ENCODE results near the gene NKD1.

The NKD1 gene

GRCh38 chr16:50574745-50575136, 26.5 kb downstream of the NKD1 start:
- TF ChIP-seq REST (IDR thresholded peaks at IDR 0.05; ENCODE audit: insufficient read depth in 1 of 2, low read depth in 2 of 2, low read length in 2 of 2) (no peak), POLR2AphosphoS5 (IDR thresholded peaks at IDR 0.05; ENCODE audit: low read depth, low read length) (no peak), FOXP2 (optimal IDR thresholded peaks at IDR 0.05; ENCODE audit: borderline replicate concordance, extremely low read depth, extremely low read length, insufficient read depth) (no peak), SIN3A (IDR thresholded peaks at IDR 0.05; ENCODE audit: borderline replicate concordance, insufficient read depth, low read length) (no peak), TAF1 (IDR thresholded peaks at IDR 0.05; ENCODE audit: borderline replicate concordance, insufficient read depth, low read length) (no peak)

DNA sequence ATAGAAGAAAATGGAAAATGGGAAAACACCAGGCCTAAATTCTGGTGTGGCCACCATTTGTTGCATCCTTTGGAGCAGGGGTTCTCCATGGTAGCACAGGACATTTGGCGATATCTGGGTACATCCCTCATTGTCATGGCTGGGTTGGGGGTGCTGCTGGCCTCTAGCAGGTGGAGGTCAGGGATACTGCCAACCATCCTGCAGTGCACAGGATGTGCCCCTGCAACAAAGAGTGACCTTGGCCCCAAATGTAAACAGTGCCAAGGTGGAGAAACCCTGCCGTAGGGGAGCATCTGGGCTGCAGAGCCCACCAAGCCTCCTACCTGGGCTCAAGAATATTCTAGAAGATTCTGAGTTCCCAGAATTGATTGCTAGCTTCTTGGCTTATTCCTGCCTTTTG, 27.5 kb downstream of the NKD1 start:
- TF ChIP-seq REST (IDR thresholded peaks at IDR 0.05; ENCODE audit: insufficient read depth in 1 of 2, low read depth in 2 of 2, low read length in 2 of 2) (no peak), POLR2AphosphoS5 (IDR thresholded peaks at IDR 0.05; ENCODE audit: low read depth, low read length) (no peak), FOXP2 (optimal IDR thresholded peaks at IDR 0.05; ENCODE audit: borderline replicate concordance, extremely low read depth, extremely low read length, insufficient read depth) (no peak)

- TF ChIP-seq POLR2AphosphoS5 (IDR thresholded peaks at IDR 0.05; ENCODE audit: low read depth, low read length) (no peak), REST (IDR thresholded peaks at IDR 0.05; ENCODE audit: insufficient read depth in 1 of 2, low read depth in 2 of 2, low read length in 2 of 2) (no peak), SIN3A (IDR thresholded peaks at IDR 0.05; ENCODE audit: borderline replicate concordance, insufficient read depth, low read length) (no peak), FOXP2 (optimal IDR thresholded peaks at IDR 0.05; ENCODE audit: borderline replicate concordance, extremely low read depth, extremely low read length, insufficient read depth) (no peak), TAF1 (IDR thresholded peaks at IDR 0.05; ENCODE audit: borderline replicate concordance, insufficient read depth, low read length) (no peak)
These were observed 28.4 kb downstream of the NKD1 start for GRCh38 chr16:50576403-50577113.

- TF ChIP-seq TAF1 (IDR thresholded peaks at IDR 0.05; ENCODE audit: borderline replicate concordance, insufficient read depth, low read length) = no peak
- no peak for TF ChIP-seq POLR2AphosphoS5 (IDR thresholded peaks at IDR 0.05; ENCODE audit: low read depth, low read length)
- no peak for TF ChIP-seq REST (IDR thresholded peaks at IDR 0.05; ENCODE audit: insufficient read depth in 1 of 2, low read depth in 2 of 2, low read length in 2 of 2)
- no peak for TF ChIP-seq FOXP2 (optimal IDR thresholded peaks at IDR 0.05; ENCODE audit: borderline replicate concordance, extremely low read depth, extremely low read length, insufficient read depth)
- no peak for TF ChIP-seq SIN3A (IDR thresholded peaks at IDR 0.05; ENCODE audit: borderline replicate concordance, insufficient read depth, low read length)
These were observed 29.9 kb downstream of the NKD1 start for GRCh38 chr16:50578137-50578536.
